Ovary (tissue), 3 donors: ENCODE results near the gene CDK6.

ENCODE experiments used
- CTCF ChIP-seq, 3 donors: fragments of 450-650 bp in 2 of 3; fragments of 200-600 bp in 1 of 3; IDR thresholded peaks; one replicate each; pipeline versions ENCODE4 v1.5.1 to v1.8.0; 2016 to 2022; ENCODE audit warnings: antibody characterized with exemption in 3 of 3, mild to moderate bottlenecking in 1 of 3
- EP300 ChIP-seq: sonication (generic); formaldehyde crosslinking; IDR thresholded peaks from one replicate; pipeline ENCODE4 v1.6.1; 2017; ENCODE audit warnings: antibody characterized with exemption
- POLR2A ChIP-seq: fragments of 450-650 bp; IDR thresholded peaks from one replicate; pipeline ENCODE4 v1.6.1; 2017; ENCODE audit warnings: antibody characterized with exemption, mild to moderate bottlenecking, moderate library complexity
- donor health status: DM: no; HTN: no; CAD: no.

DNA sequence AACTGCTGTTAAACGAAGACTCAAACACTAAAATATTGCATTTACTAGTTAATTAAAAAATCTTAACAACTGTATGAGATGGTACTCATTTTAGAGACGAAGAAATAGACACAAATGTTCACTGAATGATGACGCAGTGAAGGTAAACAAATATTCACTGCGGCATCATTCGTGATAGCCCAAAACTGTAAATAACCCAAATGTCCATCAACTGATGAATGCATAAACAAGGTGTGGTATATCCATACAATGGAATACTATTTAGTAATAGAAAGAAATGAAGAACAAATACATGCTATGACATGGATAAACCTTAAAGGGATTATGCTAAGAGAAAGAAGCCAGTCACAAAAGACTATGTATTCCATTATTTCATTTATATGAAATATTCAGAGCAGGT, 51.4 kb downstream of the CDK6 start:
- TF ChIP-seq CTCF (IDR thresholded peaks at IDR 0.05) (no peak), EP300 (no peak), POLR2A (no peak)
